HUES6 (cell line): ENCODE data around the gene PAM16.
"Not testable (repeated sequence)": the region's sequence is repeated elsewhere in the genome, so short reads cannot be mapped to it uniquely, and the experiment has no call there.

ENCODE experiments used
- H3K27ac ChIP-seq: 2 replicates; pipeline ENCODE4 v1.7.0; 2013; ENCODE audit warnings: low read depth, mild to moderate bottlenecking, low read length, inconsistent platforms
- H3K27me3 ChIP-seq: 2 replicates; pipeline ENCODE4 v1.6.1; 2013; ENCODE audit warnings: low read length; ENCODE audit not compliant: control insufficient read depth, insufficient read depth
- H3K36me3 ChIP-seq: 2 replicates; pipeline ENCODE4 v1.6.1; 2013; ENCODE audit warnings: low read length; ENCODE audit not compliant: control insufficient read depth, insufficient read depth
- H3K4me1 ChIP-seq: 2 replicates; pipeline ENCODE4 v1.6.1; 2013; ENCODE audit warnings: low read length; ENCODE audit not compliant: control insufficient read depth, insufficient read depth
- H3K4me3 ChIP-seq: 2 replicates; pipeline ENCODE4 v1.5.1; 2013; ENCODE audit warnings: low read depth, low read length
- H3K9ac ChIP-seq: one replicate; pipeline ENCODE4 v1.6.1; 2013; ENCODE audit warnings: mild to moderate bottlenecking, low read length
- H3K9me3 ChIP-seq: 2 replicates; pipeline ENCODE4 v1.6.1; 2013; ENCODE audit warnings: low read depth, low read length; ENCODE audit not compliant: control insufficient read depth, insufficient read depth

Gene PAM16

DNA sequence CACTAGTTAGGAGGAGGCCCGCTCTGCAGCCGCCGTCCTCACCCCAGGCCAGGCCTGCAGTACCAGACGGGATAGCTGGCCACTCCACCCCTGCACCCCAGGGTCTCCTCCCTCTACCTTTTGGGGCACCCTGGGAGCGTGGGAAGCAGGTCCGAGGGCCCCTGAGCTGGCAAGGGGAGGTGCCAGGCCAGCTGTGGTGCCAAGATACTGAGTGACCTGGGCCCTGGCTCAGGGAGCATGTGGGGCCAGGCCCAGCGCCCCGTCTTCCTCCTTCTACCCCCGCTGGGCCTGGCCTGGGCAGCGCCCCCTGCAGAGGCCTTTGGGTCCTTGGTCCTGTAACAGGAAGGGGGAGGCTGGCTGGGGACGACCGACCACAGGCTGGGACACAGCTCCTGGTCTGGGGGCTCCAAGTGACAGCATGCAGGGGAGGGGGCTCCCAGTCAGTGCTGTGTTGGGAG is 13.0 kb downstream of the PAM16 start:
- no peak overlapping the region for H3K9ac ChIP-seq
- no peaks in the 10 kb centered on the region for H3K9me3 ChIP-seq
- H3K4me1 ChIP-seq, result no peaks in the 10 kb centered on the region
- peaks cover 57% of the 10 kb centered on the region for H3K36me3 ChIP-seq
- H3K4me3 ChIP-seq, result no peak overlapping the region
- 0 out of 2 replicates have a peak overlapping the region, but pooled peaks have one; percentile 41 for H3K27ac ChIP-seq
- H3K27me3 ChIP-seq, result no peaks in the 10 kb centered on the region

DNA sequence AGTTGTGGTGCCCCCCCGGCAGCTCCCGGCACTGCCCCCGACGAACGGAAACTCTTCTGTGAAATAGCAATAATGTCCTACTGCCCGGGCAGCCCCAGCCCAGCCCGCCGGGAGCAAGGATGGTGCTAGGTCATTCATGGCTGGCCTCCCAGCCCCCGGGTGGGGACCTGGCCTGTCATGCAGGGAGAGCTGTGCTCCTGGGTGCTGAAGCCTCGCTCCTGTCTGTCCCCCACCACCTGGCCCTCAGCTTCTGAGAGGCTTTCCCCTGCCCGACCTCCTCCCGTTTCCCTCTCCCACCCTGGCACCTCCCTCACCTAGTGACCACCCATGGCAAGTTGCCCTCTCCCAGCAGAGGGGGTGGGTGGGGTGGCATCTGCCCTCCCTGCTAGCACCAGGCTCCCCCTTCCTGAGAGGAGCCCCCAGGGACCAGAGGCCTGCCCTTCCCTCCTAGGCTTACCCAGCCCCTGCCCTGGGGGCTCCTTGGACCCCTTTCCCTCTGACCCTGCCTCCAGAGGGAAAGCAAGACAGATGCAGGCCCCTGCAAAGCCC is 13.5 kb downstream of the PAM16 start:
- no peaks in the 10 kb centered on the region for H3K27me3 ChIP-seq
- H3K4me1 ChIP-seq, result no peaks in the 10 kb centered on the region
- no peak overlapping the region for H3K9ac ChIP-seq
- H3K4me3 ChIP-seq, result no peak overlapping the region
- no peaks in the 10 kb centered on the region for H3K9me3 ChIP-seq
- peaks cover 57% of the 10 kb centered on the region for H3K36me3 ChIP-seq
- 0 out of 2 replicates have a peak overlapping the region, but pooled peaks have one; percentile 41 for H3K27ac ChIP-seq

DNA sequence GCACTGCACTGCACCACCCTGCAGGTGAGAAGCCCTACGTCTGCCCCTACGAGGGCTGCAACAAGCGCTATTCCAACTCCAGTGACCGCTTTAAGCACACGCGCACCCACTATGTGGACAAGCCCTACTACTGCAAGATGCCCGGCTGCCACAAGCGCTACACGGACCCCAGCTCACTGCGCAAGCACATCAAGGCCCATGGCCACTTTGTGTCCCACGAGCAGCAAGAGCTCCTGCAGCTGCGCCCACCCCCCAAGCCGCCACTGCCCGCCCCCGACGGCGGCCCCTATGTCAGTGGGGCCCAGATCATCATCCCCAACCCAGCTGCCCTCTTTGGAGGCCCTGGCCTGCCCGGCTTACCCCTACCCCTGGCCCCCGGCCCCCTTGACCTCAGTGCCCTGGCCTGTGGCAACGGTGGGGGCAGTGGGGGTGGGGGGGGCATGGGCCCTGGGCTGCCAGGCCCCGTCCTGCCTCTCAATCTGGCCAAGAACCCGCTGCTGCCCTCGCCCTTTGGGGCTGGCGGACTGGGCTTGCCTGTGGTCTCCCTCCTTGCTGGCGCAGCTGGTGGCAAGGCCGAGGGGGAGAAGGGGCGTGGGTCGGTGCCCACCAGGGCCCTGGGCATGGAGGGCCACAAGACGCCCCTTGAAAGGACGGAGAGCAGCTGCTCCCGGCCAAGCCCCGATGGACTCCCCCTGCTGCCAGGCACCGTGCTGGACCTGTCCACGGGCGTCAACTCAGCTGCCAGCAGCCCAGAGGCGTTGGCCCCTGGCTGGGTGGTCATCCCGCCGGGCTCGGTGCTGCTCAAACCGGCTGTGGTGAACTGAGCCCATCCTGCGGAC is 14.2 kb downstream of the PAM16 start:
- no peak overlapping the region for H3K4me3 ChIP-seq
- no peaks in the 10 kb centered on the region for H3K27me3 ChIP-seq
- no peak overlapping the region for H3K9ac ChIP-seq
- H3K27ac ChIP-seq, result no peak overlapping the region
- no peaks in the 10 kb centered on the region for H3K4me1 ChIP-seq
- no peaks in the 10 kb centered on the region for H3K9me3 ChIP-seq
- H3K36me3 ChIP-seq, result peaks cover 63% of the 10 kb centered on the region

DNA sequence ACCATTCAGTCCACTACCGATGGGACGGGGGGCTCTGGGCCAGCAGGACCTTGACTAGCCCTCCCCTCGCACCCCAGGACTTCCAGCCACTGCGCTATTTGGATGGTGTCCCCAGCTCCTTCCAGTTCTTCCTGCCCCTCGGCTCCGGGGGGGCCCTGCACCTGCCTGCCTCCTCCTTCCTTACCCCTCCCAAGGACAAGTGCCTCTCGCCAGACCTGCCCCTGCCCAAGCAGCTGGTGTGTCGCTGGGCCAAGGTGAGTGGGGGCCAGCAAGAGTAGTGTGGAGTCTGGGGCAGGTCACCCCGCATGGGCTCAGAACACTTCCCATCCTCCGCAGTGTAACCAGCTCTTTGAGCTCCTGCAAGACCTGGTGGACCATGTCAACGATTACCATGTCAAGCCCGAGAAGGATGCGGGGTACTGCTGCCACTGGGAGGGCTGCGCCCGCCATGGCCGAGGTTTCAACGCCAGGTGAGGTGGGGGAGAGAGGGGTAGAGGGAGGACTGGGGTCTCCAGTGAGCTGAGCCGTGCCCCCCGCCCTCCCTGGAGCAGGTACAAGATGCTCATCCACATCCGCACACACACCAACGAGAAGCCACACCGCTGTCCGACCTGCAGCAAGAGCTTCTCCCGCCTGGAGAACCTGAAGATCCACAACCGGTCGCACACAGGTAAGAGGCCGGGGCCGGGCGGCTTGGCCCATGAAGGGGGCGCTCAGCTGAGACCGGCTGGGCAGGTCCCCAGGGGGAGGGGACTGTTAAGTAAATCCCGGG is 16.2 kb downstream of the PAM16 start:
- Histone ChIP-seq H3K27ac (no peak overlapping the region), H3K27me3 (no peaks in the 10 kb centered on the region), H3K4me3 (no peak overlapping the region), H3K9me3 (0 out of 2 replicates have a peak, but pooled peaks cover 2% of the 10 kb centered on the region), H3K36me3 (peaks cover 46% of the 10 kb centered on the region), H3K4me1 (no peaks in the 10 kb centered on the region), H3K9ac (no peak overlapping the region)

DNA sequence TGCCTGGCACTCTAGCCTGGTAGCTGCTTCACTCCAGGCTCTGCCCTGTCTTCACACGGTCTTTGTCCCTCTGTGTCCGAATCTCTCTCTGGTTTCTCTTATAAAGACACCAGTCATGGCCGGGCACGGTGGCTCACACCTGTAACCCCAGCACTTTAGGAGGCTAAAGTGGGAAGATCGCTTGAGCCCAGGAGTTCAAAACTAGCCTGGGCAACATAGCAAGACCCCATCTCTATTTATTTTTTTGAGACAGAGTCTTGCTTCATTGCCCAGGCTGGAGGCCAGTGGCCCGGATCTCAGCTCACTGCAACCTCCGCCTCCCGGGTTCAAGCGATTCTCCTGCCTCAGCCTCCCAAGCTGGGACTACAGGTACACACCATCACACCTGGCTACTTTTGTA is 17.4 kb downstream of the PAM16 start:
- H3K36me3 ChIP-seq, result peaks cover 35% of the 10 kb centered on the region
- H3K27me3 ChIP-seq, H3K27ac ChIP-seq, H3K9ac ChIP-seq, H3K4me3 ChIP-seq, H3K4me1 ChIP-seq, H3K9me3 ChIP-seq: not testable (repeated sequence)

DNA sequence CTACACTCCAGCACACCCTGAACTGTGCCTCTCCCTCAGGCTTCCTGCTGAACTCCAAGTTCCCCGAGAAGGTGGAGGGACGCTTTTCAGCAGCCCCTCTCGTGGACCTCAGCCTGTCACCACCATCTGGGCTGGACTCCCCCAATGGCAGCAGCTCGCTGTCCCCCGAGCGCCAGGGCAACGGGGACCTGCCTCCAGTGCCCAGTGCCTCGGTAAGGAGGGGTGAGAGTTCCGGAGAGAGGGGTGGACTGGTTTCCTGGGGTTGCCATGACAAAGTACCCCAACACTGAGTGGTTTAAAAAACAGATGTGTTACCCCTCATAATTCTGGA is 17.8 kb downstream of the PAM16 start:
- no peaks in the 10 kb centered on the region for H3K27me3 ChIP-seq
- H3K27ac ChIP-seq, result no peak overlapping the region
- H3K9ac ChIP-seq, result no peak overlapping the region
- H3K4me3 ChIP-seq, result no peak overlapping the region
- 0 out of 2 replicates have a peak, but pooled peaks cover 2% of the 10 kb centered on the region for H3K9me3 ChIP-seq
- H3K36me3 ChIP-seq, result peaks cover 30% of the 10 kb centered on the region
- peaks cover 8% of the 10 kb centered on the region for H3K4me1 ChIP-seq

DNA sequence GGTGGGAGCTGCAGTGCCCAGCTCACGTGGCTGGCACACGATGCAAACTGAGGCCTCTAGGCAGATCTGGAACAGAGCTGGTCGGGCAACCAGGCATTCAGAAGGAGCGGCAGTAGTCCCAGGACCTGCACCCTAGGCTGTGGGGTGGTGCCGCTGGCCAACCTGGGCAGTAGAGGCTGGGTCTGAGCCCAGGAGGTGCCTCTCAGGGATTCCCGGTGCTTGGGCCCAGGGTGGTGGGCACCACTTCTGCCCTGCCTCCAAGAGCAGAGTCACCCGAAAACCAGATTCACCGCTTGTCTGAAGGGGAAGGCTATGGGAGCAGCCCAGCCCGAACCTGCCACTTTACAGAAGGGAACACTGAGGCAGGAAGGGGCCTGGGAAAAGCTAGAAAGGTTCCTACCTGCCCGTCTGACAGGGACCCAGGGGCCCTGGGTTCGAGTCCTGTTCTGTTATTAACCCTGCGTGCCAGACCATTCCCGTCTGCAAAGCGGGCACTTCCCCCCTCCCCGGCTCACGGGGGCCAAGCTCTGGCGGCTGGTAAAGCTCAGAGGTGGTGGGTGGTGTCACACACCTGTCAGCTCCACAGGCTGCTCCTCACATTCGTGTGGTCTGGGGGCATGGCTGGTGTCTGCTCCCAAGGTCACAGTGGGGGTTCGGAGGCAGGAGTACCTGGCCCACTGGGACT is 18.4 kb downstream of the PAM16 start:
- peaks cover 11% of the 10 kb centered on the region for H3K4me1 ChIP-seq
- H3K4me3 ChIP-seq, result no peak overlapping the region
- H3K9me3 ChIP-seq, result 0 out of 2 replicates have a peak, but pooled peaks cover 2% of the 10 kb centered on the region
- H3K36me3 ChIP-seq, result peaks cover 30% of the 10 kb centered on the region
- no peaks in the 10 kb centered on the region for H3K27me3 ChIP-seq
- no peak overlapping the region for H3K9ac ChIP-seq
- no peak overlapping the region for H3K27ac ChIP-seq

DNA sequence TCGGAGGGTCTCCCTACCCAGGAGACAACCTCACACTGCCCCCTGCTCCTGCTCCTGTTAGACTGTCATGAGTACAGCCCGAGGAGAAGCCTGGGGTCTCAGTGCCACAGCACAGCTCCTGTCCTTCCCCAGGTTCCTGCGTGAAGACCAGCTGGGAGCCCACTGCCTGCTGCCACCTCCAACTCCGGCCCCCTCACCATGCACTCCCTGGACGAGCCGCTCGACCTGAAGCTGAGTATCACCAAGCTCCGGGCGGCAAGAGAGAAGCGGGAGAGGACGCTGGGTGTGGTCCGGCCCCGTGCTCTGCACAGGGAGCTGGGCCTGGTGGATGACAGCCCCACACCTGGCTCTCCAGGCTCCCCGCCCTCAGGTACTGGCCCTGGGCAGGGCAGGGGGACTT is 19.0 kb downstream of the PAM16 start:
- Histone ChIP-seq H3K36me3 (peaks cover 26% of the 10 kb centered on the region), H3K27me3 (no peaks in the 10 kb centered on the region), H3K4me1 (peaks cover 13% of the 10 kb centered on the region), H3K9me3 (0 out of 2 replicates have a peak, but pooled peaks cover 2% of the 10 kb centered on the region), H3K4me3 (no peak overlapping the region), H3K9ac (no peak overlapping the region), H3K27ac (no peak overlapping the region)

DNA sequence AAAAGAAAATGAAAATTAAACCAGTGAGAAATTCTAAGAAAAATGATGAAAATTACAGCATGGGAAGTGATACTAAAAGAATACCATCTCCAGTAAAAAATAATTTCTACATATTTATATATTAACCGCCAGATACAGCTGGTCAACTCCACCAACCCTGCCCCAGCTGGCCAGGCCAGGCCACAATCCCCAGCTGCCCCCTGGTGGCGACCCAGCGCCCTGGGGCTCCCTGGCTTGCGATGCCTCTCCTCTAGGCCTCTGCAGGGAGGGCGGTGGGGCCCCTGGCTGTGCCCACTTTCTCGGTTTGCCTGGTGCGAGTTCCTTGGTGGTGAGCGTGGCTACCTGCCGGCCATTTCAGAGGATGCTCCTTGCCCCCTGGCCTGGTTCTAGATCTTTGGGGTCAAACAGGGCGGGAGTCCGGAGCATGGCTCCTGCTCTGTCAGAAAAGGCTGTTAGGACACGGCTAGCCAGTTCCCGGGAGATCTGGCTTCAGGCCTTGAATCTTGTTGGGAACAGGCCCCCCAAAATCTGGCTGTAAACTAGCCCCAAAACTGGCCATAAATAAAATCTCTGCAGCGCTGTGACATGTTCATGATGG is 20.7 kb downstream of the PAM16 start:
- Histone ChIP-seq H3K9me3 (0 out of 2 replicates have a peak, but pooled peaks cover 2% of the 10 kb centered on the region), H3K27ac (no peak overlapping the region), H3K36me3 (peaks cover 17% of the 10 kb centered on the region), H3K27me3 (no peaks in the 10 kb centered on the region), H3K4me1 (peaks cover 14% of the 10 kb centered on the region), H3K4me3 (no peak overlapping the region), H3K9ac (no peak overlapping the region)
